ENCODE measurements around the gene MT2A. TPM values are rescaled to one million over a fixed set of nuclear protein-coding genes. Genes with fewer than 3 reads are reported as not detected.

The MT2A gene
- total and polyA plus RNA-seq, 3 donors from 2014 or later, result 20.1 to 77.1 (median 30.7) TPM

DNA sequence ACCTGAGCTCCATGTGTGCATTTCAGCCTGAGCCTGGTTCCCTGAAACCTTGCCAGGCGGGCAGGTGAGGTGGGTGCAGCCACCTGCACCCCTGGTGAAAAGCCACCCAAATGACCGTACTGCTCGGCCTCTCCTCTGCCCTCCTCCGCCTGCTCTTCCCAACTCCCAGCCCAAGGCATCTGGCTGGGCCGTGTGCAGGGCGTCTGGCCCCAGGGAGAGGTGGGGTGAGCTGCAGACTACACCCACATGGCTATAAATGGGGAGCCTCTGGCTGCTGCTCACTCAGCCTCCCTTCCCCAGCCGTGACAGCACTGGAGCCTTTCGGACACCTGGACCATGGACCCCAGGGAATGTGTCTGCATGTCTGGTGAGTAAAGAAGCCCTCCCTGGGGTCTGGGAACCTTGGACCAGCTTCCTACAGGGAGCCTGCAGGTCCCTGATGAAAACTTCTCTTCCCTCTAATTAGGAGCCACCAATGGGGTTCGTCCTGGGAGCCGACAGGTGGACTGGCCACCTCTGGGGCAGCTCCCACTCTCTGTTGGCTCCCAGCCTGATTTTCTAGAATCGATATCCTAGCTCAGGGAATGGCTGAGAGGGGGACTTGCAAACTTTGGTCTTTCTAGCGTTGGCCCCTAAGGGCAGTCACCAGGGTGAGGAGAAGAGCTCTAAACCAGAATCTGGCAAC, 43.4 kb upstream of the MT2A start, which contains the start of gene MT4:
Gene MT4 (plus strand): TSS at position 281 of the 685 bp plus-strand sequence. CDS start 56 bp downstream, at position 337.
- Histone ChIP-seq H3K9me3 (no peaks in the 10 kb centered on the region), H3K36me3 (ENCODE audit: low read depth, missing control alignments) (no peaks in the 10 kb centered on the region), H3K27me3 (no peaks in the 10 kb centered on the region), H3K4me3 (no peak within 1 kb of the TSS), H3K4me1 (no peaks in the 10 kb centered on the region), H3K27ac (no peak within 1 kb of the TSS)
- TF ChIP-seq CTCF (IDR thresholded peaks at IDR 0.05) (no peak), POLR2A (IDR thresholded peaks at IDR 0.05) (no peak)
- intact Hi-C loops (cut with DNase I; ENCODE audit: low total_unique reads), result no loop called here
- WGBS, 2 donors, result 79 to 86% methylated on average over 6 to 12 of the region's 12 CpGs
- DNase-seq, result no peak

- no peak for TF ChIP-seq CTCF (IDR thresholded peaks at IDR 0.05)
- TF ChIP-seq POLR2A (IDR thresholded peaks at IDR 0.05), result no peak
- no peaks in the 10 kb centered on the region for H3K4me1 ChIP-seq
- H3K36me3 ChIP-seq (ENCODE audit: low read depth, missing control alignments), result no peaks in the 10 kb centered on the region
- H3K9me3 ChIP-seq, result no peaks in the 10 kb centered on the region
- no peak overlapping the region for H3K27ac ChIP-seq
- H3K27me3 ChIP-seq, result no peaks in the 10 kb centered on the region
- no peak for DNase-seq
- 71 to 100% methylated on average over 1 of the region's 1 CpG for WGBS, 2 donors
- intact Hi-C loops (cut with DNase I; ENCODE audit: low total_unique reads), result no loop called here
- H3K4me3 ChIP-seq, result no peak overlapping the region
Measured at GRCh38 chr16:56569971-56570370, 38.4 kb upstream of the MT2A start.

DNA sequence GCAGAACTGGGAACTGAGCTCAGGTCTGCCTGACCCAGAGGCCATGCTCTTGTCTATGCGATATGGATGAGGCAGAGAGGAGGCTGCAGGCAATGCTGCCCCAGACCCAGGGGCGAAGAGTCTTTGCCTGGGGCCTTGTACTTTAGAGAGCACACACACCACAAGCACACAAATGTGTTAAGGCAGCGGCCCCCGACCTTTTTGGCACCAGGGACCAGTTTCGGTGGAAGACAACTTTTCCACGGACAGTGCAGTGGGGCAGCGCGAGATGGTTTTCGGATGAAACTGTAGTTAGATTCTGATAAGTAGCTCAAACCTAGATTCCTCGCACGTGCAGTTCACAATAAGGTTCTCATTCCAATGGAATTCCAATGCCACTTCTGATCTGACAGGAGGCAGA, 36.9 kb upstream of the MT2A start:
- intact Hi-C loops (cut with DNase I; ENCODE audit: low total_unique reads), result no loop called here
- Histone ChIP-seq H3K27ac (no peak overlapping the region), H3K4me1 (no peaks in the 10 kb centered on the region), H3K4me3 (no peak overlapping the region), H3K9me3 (no peaks in the 10 kb centered on the region), H3K36me3 (ENCODE audit: low read depth, missing control alignments) (no peaks in the 10 kb centered on the region), H3K27me3 (no peaks in the 10 kb centered on the region)
- no peak for TF ChIP-seq POLR2A (IDR thresholded peaks at IDR 0.05)
- no peak for TF ChIP-seq CTCF (IDR thresholded peaks at IDR 0.05)
- no peak for DNase-seq
- WGBS, 2 donors, result 85 to 93% methylated on average over 10 to 11 of the region's 11 CpGs

DNA sequence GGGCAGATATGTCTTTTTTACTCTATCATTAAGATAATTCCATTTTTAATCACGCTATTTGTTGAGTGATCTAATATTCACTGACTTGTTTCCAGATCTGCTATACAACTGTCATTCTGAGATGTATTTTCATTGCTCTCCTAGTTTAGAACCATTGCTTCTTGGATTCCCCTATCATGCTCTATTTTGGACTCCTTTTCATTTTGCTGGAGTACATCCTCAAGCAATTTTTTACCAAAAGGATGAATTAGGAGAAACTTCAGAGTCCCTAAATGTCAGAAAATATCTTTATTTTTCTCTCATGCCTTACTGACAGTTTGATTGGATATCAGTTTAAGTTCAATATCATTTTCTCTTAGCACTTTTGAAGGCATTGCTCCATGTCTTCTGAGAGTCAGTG, 33.8 kb upstream of the MT2A start:
- TF ChIP-seq CTCF (IDR thresholded peaks at IDR 0.05), result no peak
- no peak for TF ChIP-seq POLR2A (IDR thresholded peaks at IDR 0.05)
- H3K36me3 ChIP-seq (ENCODE audit: low read depth, missing control alignments), result no peaks in the 10 kb centered on the region
- no peak overlapping the region for H3K27ac ChIP-seq
- no peak overlapping the region for H3K4me3 ChIP-seq
- no peaks in the 10 kb centered on the region for H3K27me3 ChIP-seq
- intact Hi-C loops (cut with DNase I; ENCODE audit: low total_unique reads), result no loop called here
- 79 to 88% methylated on average over 1 of the region's 1 CpG for WGBS, 2 donors
- no peaks in the 10 kb centered on the region for H3K4me1 ChIP-seq
- no peaks in the 10 kb centered on the region for H3K9me3 ChIP-seq
- DNase-seq, result no peak
